Thyroid gland (tissue), 4 donors: ENCODE results near the gene MON1A. TPM values are rescaled to one million over a fixed set of nuclear protein-coding genes. Genes with fewer than 3 reads are reported as not detected.
"Not testable (repeated sequence)": the region's sequence is repeated elsewhere in the genome, so short reads cannot be mapped to it uniquely, and the experiment has no call there.

ENCODE experiments used
- DNase-seq, 2 donors: peaks; one replicate each; pipeline ENCODE4 v3.0.0-alpha.2; 2019
- H3K27ac ChIP-seq, 3 donors: fragments of 200-600 bp; sonication (generic); 1 replicate in 2 of 3; 2 replicates in 1 of 3; pipeline ENCODE4 v1.5.1; 2016 to 2019; ENCODE audit warnings: mild to moderate bottlenecking in 1 of 3, moderate library complexity in 1 of 3
- H3K27me3 ChIP-seq: fragments of 200-600 bp; sonication (generic); one replicate; pipeline ENCODE4 v1.5.1; 2019
- H3K36me3 ChIP-seq, 2 donors: fragments of 200-600 bp; sonication (generic); one replicate each; pipeline ENCODE4 v1.5.1; 2016 to 2019
- H3K4me1 ChIP-seq, 2 donors: fragments of 200-600 bp; sonication (generic); one replicate each; pipeline ENCODE4 v1.5.1; 2017 to 2019
- H3K4me3 ChIP-seq, 3 donors: fragments of 200-600 bp; sonication (generic); replicated peaks in 1 of 3; 1 replicate in 2 of 3; 2 replicates in 1 of 3; pipeline ENCODE4 v1.5.1; 2016; ENCODE audit warnings: mild to moderate bottlenecking in 1 of 3
- H3K9me3 ChIP-seq: fragments of 200-600 bp; sonication (generic); one replicate; pipeline ENCODE4 v1.5.1; 2017
- POLR2A ChIP-seq, 2 donors: fragments of 450-650 bp; IDR thresholded peaks; one replicate each; pipeline ENCODE4 v1.6.1; 2017; ENCODE audit warnings: antibody characterized with exemption in 2 of 2, mild to moderate bottlenecking in 2 of 2, moderate library complexity in 1 of 2
- WGBS, 2 donors: methylation state at CpG; one replicate each; pipeline ENCODE4 v1.1.5; 2017; 5-methylcytosine and 5-hydroxymethylcytosine counted together
- intact Hi-C: fragments of 100-400 bp; cut with DNase I; formaldehyde crosslinking; loops from one replicate; pipeline ENCODE4 v1.15.1; 2023
- total RNA-seq, 4 donors: library from RNA; depleted of rRNA; stranded (reverse); fragments of >200 nt; gene quantifications; one replicate each; pipeline ENCODE4 v1.2.3, GENCODE V29; 2016
- TF ChIP-seq, protein P1 (sequence below), 6 experiments: fragments of 200-600 bp in 3 of 6; fragments of 450-650 bp in 3 of 6; sonication (generic) in 3 of 6; IDR thresholded peaks; one replicate each; pipeline ENCODE4 v1.5.1; 2016 to 2019; ENCODE audit warnings: antibody characterized with exemption in 6 of 6, mild to moderate bottlenecking in 2 of 6, inconsistent platforms in 1 of 6, moderate library complexity in 1 of 6

The MON1A gene
- total RNA-seq, 4 donors from 2014 or later, result 12.1 to 19.9 (median 18.7) TPM

DNA sequence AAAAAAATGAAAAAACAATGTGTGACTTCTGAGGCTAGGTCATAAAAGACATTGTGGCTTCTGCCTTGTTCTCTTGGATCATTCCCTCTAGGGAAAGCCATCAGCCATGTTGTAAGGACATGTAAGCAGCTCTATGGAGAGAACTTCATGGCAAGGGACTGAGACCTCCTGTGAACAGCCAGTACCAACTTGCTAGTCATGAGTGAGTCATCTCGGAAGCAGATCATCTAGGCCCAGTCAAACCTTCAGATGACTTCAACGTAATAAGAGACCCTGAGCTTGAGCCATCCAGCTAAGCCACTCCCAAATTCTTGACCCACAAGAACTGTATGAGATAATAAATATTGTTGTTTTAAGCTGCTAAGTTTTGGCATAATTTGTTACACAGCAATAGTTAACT, 4.9 kb downstream of the MON1A start:
- H3K27me3 ChIP-seq, result no peaks in the 10 kb centered on the region
- H3K36me3 ChIP-seq, result no peaks in the 10 kb centered on the region
- no peak for DNase-seq
- no peak for TF ChIP-seq POLR2A (IDR thresholded peaks at IDR 0.05)
- TF ChIP-seq, protein P1, sequence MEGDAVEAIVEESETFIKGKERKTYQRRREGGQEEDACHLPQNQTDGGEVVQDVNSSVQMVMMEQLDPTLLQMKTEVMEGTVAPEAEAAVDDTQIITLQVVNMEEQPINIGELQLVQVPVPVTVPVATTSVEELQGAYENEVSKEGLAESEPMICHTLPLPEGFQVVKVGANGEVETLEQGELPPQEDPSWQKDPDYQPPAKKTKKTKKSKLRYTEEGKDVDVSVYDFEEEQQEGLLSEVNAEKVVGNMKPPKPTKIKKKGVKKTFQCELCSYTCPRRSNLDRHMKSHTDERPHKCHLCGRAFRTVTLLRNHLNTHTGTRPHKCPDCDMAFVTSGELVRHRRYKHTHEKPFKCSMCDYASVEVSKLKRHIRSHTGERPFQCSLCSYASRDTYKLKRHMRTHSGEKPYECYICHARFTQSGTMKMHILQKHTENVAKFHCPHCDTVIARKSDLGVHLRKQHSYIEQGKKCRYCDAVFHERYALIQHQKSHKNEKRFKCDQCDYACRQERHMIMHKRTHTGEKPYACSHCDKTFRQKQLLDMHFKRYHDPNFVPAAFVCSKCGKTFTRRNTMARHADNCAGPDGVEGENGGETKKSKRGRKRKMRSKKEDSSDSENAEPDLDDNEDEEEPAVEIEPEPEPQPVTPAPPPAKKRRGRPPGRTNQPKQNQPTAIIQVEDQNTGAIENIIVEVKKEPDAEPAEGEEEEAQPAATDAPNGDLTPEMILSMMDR (IDR thresholded peaks at IDR 0.05), result no peak
- no peaks in the 10 kb centered on the region for H3K9me3 ChIP-seq
- no peak overlapping the region for H3K4me3 ChIP-seq
- 89 to 92% methylated on average over 2 of the region's 2 CpGs for WGBS, 2 donors
- H3K27ac ChIP-seq, result no peak overlapping the region
- peaks cover 16 to 20% of the 10 kb centered on the region in 2 donors for H3K4me1 ChIP-seq
- intact Hi-C loops, result no loop called here

DNA sequence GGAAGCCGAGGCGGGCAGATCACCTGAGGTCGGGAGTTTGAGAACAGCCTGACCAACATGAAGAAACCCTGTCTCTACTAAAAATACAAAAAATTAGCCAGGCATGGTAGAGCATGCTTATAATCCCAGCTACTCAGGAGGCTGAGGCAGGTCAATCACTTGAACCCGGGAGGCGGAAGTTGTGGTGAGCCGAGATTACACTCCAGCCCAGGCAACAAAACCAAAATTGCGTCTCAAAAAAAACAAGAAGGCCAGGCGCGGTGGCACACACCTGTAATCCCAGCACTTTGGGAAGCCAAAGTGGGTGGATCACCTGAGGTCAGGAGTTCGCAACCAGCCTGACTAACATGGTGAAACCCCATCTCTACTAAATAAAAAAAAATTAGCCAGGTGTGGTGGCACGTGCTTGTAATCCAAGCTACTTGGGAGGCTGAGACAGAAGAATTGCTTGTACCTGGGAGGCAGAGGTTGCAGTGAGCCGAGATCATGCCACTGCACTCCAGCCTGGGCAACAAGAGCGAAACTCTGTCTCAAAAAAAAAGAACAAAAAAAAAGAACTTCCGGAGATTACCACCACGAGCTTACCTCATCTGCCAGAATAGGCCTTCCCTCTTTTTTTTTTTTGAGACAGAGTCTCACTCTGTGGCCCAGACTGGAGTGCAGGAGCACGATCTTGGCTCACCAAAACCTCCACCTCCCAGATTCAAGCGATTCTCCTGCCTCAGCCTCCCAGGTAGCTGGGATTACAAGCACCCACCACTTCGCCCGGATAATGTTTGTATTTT, 11.6 kb downstream of the MON1A start:
- intact Hi-C loops, H3K27ac ChIP-seq: not testable (repeated sequence)

DNA sequence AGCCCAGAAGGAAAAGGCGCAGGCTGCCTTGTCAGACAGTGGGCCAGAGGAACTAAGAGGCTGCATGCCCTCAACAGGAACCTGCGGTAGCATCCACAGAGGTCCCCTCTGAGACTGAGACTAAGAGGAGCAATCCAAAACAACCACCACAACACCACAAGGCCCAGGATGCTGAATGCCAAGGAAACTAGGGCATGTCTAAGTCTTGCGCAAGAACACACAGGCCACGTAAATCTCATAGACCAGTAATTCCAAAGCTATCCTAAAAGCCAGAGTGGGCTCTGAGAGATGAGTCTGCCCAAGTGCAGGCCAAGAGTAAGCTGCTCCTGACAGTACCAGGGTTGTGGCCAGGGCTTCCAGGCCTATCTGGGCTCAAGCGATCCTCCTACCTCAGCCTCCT, 12.9 kb downstream of the MON1A start:
- no peak overlapping the region for H3K4me3 ChIP-seq
- intact Hi-C loops, result no loop called here
- no peak overlapping the region for H3K27ac ChIP-seq
- no peaks in the 10 kb centered on the region for H3K27me3 ChIP-seq
- WGBS, 2 donors, result 88 to 93% methylated on average over 5 of the region's 5 CpGs
- TF ChIP-seq POLR2A (IDR thresholded peaks at IDR 0.05), result no peak
- TF ChIP-seq, protein P1 (IDR thresholded peaks at IDR 0.05), result no peak
- no peaks in the 10 kb centered on the region for H3K9me3 ChIP-seq
- H3K4me1 ChIP-seq, result no peaks in the 10 kb centered on the region
- DNase-seq, result no peak
- H3K36me3 ChIP-seq, result no peaks in the 10 kb centered on the region

More for the DNA sequence above, 11.6 kb downstream of the MON1A start:
- H3K4me1 ChIP-seq, H3K27me3 ChIP-seq, H3K4me3 ChIP-seq, H3K9me3 ChIP-seq, DNase-seq, H3K36me3 ChIP-seq: not testable (repeated sequence)
- WGBS, 2 donors, result 94 to 96% methylated on average over 19 of the region's 19 CpGs

DNA sequence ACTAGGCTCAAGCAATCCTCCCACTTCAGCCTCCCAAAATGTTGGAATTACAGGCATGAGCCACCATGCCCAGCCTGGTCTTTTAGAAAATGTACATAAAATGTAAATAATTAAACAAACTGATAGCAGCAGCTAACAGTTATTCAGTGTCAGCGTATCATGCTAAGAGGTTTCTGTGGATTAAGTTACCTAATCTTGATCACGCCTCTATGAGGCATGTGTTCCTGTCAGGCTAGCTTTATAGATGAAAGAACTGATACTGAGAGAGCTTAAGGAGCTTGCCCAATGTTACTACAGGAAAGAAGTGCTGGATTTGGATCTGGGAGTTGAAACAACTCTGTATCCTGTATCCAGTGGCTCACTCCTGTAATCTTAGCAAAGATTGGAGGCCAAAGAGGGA, 14.7 kb downstream of the MON1A start:
- no peaks in the 10 kb centered on the region for H3K27me3 ChIP-seq
- H3K9me3 ChIP-seq, result no peaks in the 10 kb centered on the region
- peaks cover 0 to 3% of the 10 kb centered on the region in 2 donors for H3K36me3 ChIP-seq
- TF ChIP-seq, protein P1 (IDR thresholded peaks at IDR 0.05), result no peak
- no peak for TF ChIP-seq POLR2A (IDR thresholded peaks at IDR 0.05)
- 91 to 95% methylated on average over 2 of the region's 2 CpGs for WGBS, 2 donors
- no peaks in the 10 kb centered on the region for H3K4me1 ChIP-seq
- no peak overlapping the region for H3K4me3 ChIP-seq
- no peak for DNase-seq
- H3K27ac ChIP-seq, result no peak overlapping the region
- intact Hi-C loops, result no loop called here

DNA sequence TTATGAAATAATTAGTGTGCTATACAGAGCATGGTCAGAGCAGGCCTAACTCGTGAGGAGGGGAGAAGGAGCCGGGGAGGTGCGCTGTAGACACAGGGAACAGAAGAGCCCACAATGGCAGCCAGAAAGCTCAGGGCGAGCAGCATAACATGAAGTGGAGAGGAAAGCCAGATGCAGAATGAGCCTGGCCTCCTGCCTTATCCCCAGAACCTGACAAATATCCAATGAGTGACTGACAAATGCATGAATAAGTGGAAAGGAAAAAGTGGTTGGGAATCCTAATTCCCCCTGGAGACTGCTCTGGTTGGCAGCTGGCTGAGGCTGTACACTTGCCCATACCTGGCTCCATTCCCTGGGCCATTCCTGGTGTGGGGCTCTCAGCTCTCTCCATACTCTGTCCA, 16.7 kb downstream of the MON1A start:
- Histone ChIP-seq H3K36me3 (peaks cover 3 to 8% of the 10 kb centered on the region in 2 donors), H3K4me1 (no peaks in the 10 kb centered on the region), H3K9me3 (no peaks in the 10 kb centered on the region), H3K27me3 (no peaks in the 10 kb centered on the region), H3K4me3 (no peak overlapping the region), H3K27ac (no peak overlapping the region)
- WGBS, 2 donors, result 91 to 92% methylated on average over 4 of the region's 4 CpGs
- no peak for TF ChIP-seq POLR2A (IDR thresholded peaks at IDR 0.05)
- TF ChIP-seq, protein P1 (IDR thresholded peaks at IDR 0.05), result no peak
- DNase-seq, result no peak
- intact Hi-C loops, result no loop called here
